GM19240 (cell line): ENCODE measurements around the gene ROR1.

Source experiments
- DNase-seq: peaks from one replicate; pipeline ENCODE4 v3.0.0; 2011; ENCODE audit warnings: low spot score; ENCODE audit not compliant: insufficient read length

ROR1 gene

GRCh38 chr1:64171246-64171645 lies 397.4 kb downstream of the ROR1 start:
- no peak for DNase-seq

- no peak for DNase-seq
Observed at GRCh38 chr1:64171797-64172281, 398.0 kb downstream of the ROR1 start.

GRCh38 chr1:64172458-64172983 lies 398.7 kb downstream of the ROR1 start:
- no peak for DNase-seq

GRCh38 chr1:64173336-64173940 lies 399.6 kb downstream of the ROR1 start:
- DNase-seq, result no peak

- DNase-seq, result no peak
Observed at GRCh38 chr1:64175639-64176038, 401.8 kb downstream of the ROR1 start.

GRCh38 chr1:64176659-64177058 lies 402.8 kb downstream of the ROR1 start:
- DNase-seq, result no peak

GRCh38 chr1:64179588-64179987 lies 405.8 kb downstream of the ROR1 start:
- DNase-seq, result no peak

- no peak for DNase-seq
Observed at GRCh38 chr1:64182207-64182606, 408.4 kb downstream of the ROR1 start.

- DNase-seq, result no peak
Observed at GRCh38 chr1:64183395-64184002, 409.7 kb downstream of the ROR1 start.

- DNase-seq, result no peak
Observed at GRCh38 chr1:64184003-64184440, 410.2 kb downstream of the ROR1 start.

- no peak for DNase-seq
Observed at GRCh38 chr1:64186138-64186897, 412.5 kb downstream of the ROR1 start.

GRCh38 chr1:64186898-64187280 lies 413.1 kb downstream of the ROR1 start:
- DNase-seq, result no peak

GRCh38 chr1:64187646-64188045 lies 413.8 kb downstream of the ROR1 start:
- DNase-seq, result no peak

GRCh38 chr1:64192290-64192689 lies 418.5 kb downstream of the ROR1 start:
- no peak for DNase-seq

GRCh38 chr1:64194168-64195080 lies 420.6 kb downstream of the ROR1 start:
- DNase-seq, result no peak

GRCh38 chr1:64195081-64195395 lies 421.2 kb downstream of the ROR1 start:
- no peak for DNase-seq

GRCh38 chr1:64196074-64196870 lies 422.5 kb downstream of the ROR1 start:
- DNase-seq, result no peak

GRCh38 chr1:64197076-64197475 lies 423.3 kb downstream of the ROR1 start:
- no peak for DNase-seq

GRCh38 chr1:64199154-64199553 lies 425.3 kb downstream of the ROR1 start:
- DNase-seq, result no peak

GRCh38 chr1:64200064-64200463 lies 426.2 kb downstream of the ROR1 start:
- no peak for DNase-seq

GRCh38 chr1:64203420-64203819 lies 429.6 kb downstream of the ROR1 start, which contains the start of gene UBE2U:
Gene UBE2U (plus strand): TSS chr1:64203623. CDS start chr1:64204051, 428 bp downstream.
- no peak for DNase-seq
